Stomach (tissue), 9 donors: ENCODE results near the gene STIM1. TPM values are rescaled to one million over a fixed set of nuclear protein-coding genes. Genes with fewer than 3 reads are reported as not detected.

Experiments used
- DNase-seq, 2 donors: peaks; one replicate each; pipeline versions ENCODE4 v3.0.0 to v3.0.0-alpha.2; 2013 to 2019
- H3K27ac ChIP-seq, 5 donors: fragments of 200-600 bp in 4 of 5; sonication (generic) in 4 of 5; one replicate each; pipeline ENCODE4 v1.5.1; 2013 to 2019; ENCODE audit warnings: mild to moderate bottlenecking in 1 of 5, moderate library complexity in 1 of 5
- H3K27me3 ChIP-seq, 3 donors: fragments of 200-600 bp; sonication (generic); one replicate each; pipeline ENCODE4 v1.5.1; 2017 to 2019; ENCODE audit warnings: mixed run types in 1 of 3
- H3K36me3 ChIP-seq, 4 donors: fragments of 200-600 bp; sonication (generic); 1 replicate in 3 of 4; 2 replicates in 1 of 4; pipeline ENCODE4 v1.5.1; 2016 to 2019
- H3K4me1 ChIP-seq, 4 donors: fragments of 200-600 bp; sonication (generic); one replicate each; pipeline ENCODE4 v1.5.1; 2016 to 2019
- H3K4me3 ChIP-seq, 4 donors: fragments of 200-600 bp; sonication (generic) in 3 of 4; one replicate each; pipeline ENCODE4 v1.5.1; 2016 to 2019; ENCODE audit warnings: mild to moderate bottlenecking in 1 of 4
- H3K9me3 ChIP-seq, 4 donors: fragments of 200-600 bp; sonication (generic); one replicate each; pipeline ENCODE4 v1.5.1; 2016 to 2019
- CTCF ChIP-seq, 7 experiments: fragments of 450-650 bp in 4 of 7; fragments of 200-600 bp in 3 of 7; sonication (generic) in 3 of 7; IDR thresholded peaks; one replicate each; pipeline ENCODE4 v1.5.1; 2016 to 2019; ENCODE audit warnings: antibody characterized with exemption in 7 of 7, control low read depth in 2 of 7, mild to moderate bottlenecking in 1 of 7
- EP300 ChIP-seq: sonication (generic); formaldehyde crosslinking; IDR thresholded peaks from one replicate; pipeline ENCODE4 v1.6.1; 2017; ENCODE audit warnings: antibody characterized with exemption
- POLR2A ChIP-seq, 4 donors: fragments of 450-650 bp; IDR thresholded peaks; one replicate each; pipeline ENCODE4 v1.6.1; 2016; ENCODE audit warnings: antibody characterized with exemption in 4 of 4, control low read depth in 2 of 4, mild to moderate bottlenecking in 1 of 4, moderate library complexity in 1 of 4
- POLR2AphosphoS5 ChIP-seq, 3 donors: sonication (generic); formaldehyde crosslinking; IDR thresholded peaks; one replicate each; pipeline ENCODE4 v1.6.1; 2016; ENCODE audit warnings: antibody characterized with exemption in 3 of 3
- WGBS, 5 donors: extraction: QIAGEN DNeasy Blood & Tissue Kit in 3 of 5; methylation state at CpG; one replicate each; pipeline versions ENCODE4 v1.1.5 to v1.1.7; 2013 to 2018; 5-methylcytosine and 5-hydroxymethylcytosine counted together
- intact Hi-C: fragments of 100-400 bp; cut with DNase I; formaldehyde crosslinking; loops from one replicate; pipeline ENCODE4 v1.15.1; 2023; ENCODE audit warnings: low total_unique reads
- polyA plus RNA-seq, 3 donors: library from polyadenylated mRNA; stranded (reverse); fragments of 200-250 nt; gene quantifications; one replicate each; pipeline ENCODE4 v1.2.3, GENCODE V29; 2013
- total RNA-seq, 5 donors: library from RNA; depleted of rRNA; stranded (reverse); fragments of >200 nt; gene quantifications; one replicate each; pipeline versions ENCODE4 v1.1.0 to v1.2.3, GENCODE V29; 2014 to 2016
- donor health status: healthy with polysubstance abuse.
- donor health status: Bipolar disorder and iron deficiency.
- donor health status: healthy.

The STIM1 gene
- total and polyA plus RNA-seq, 8 donors = 8.7 to 70.7 (median 34.3) TPM

GRCh38 chr11:3907590-3907989 lies 52.1 kb downstream of the STIM1 start:
- 66 to 79% (median 72%) methylated on average over 2 of the region's 2 CpGs for WGBS, 5 donors
- H3K4me3 ChIP-seq = no peak overlapping the region
- H3K4me1 ChIP-seq = peaks cover 30 to 66% (median 46%) of the 10 kb centered on the region in 4 donors
- no peaks in the 10 kb centered on the region for H3K9me3 ChIP-seq
- H3K27me3 ChIP-seq = no peaks in the 10 kb centered on the region
- H3K27ac ChIP-seq = no peak overlapping the region
- intact Hi-C loops = no loop called here
- no peak for TF ChIP-seq EP300
- no peak for TF ChIP-seq POLR2AphosphoS5 (IDR thresholded peaks at IDR 0.05)
- TF ChIP-seq POLR2A (IDR thresholded peaks at IDR 0.05) = no peak
- DNase-seq = no peak
- no peaks in the 10 kb centered on the region for H3K36me3 ChIP-seq

GRCh38 chr11:3909901-3910300 lies 54.4 kb downstream of the STIM1 start:
- intact Hi-C loops = no loop called here
- Histone ChIP-seq H3K27me3 (no peaks in the 10 kb centered on the region), H3K9me3 (no peaks in the 10 kb centered on the region), H3K4me3 (no peak overlapping the region), H3K4me1 (peaks cover 9 to 43% (median 26%) of the 10 kb centered on the region in 4 donors), H3K27ac (no peak overlapping the region), H3K36me3 (no peaks in the 10 kb centered on the region)
- TF ChIP-seq EP300 (no peak), POLR2A (IDR thresholded peaks at IDR 0.05) (no peak), POLR2AphosphoS5 (IDR thresholded peaks at IDR 0.05) (no peak), CTCF (IDR thresholded peaks at IDR 0.05) (no peak)
- 45 to 62% (median 49%) methylated on average over 3 of the region's 3 CpGs for WGBS, 5 donors
- no peak for DNase-seq

- Histone ChIP-seq H3K36me3 (no peaks in the 10 kb centered on the region), H3K4me1 (peaks cover 6 to 41% (median 18%) of the 10 kb centered on the region in 4 donors), H3K27ac (no peak overlapping the region), H3K4me3 (no peak overlapping the region), H3K9me3 (no peaks in the 10 kb centered on the region), H3K27me3 (no peaks in the 10 kb centered on the region)
- TF ChIP-seq POLR2AphosphoS5 (IDR thresholded peaks at IDR 0.05) (no peak), EP300 (no peak), CTCF (IDR thresholded peaks at IDR 0.05) (no peak), POLR2A (IDR thresholded peaks at IDR 0.05) (no peak)
- intact Hi-C loops = no loop called here
- 93 to 99% (median 96%) methylated on average over 3 of the region's 3 CpGs for WGBS, 5 donors
- no peak for DNase-seq
These were observed 56.5 kb downstream of the STIM1 start for GRCh38 chr11:3911908-3912505.

GRCh38 chr11:3913921-3914320 lies 58.5 kb downstream of the STIM1 start:
- Histone ChIP-seq H3K36me3 (no peaks in the 10 kb centered on the region), H3K4me1 (peaks cover 0 to 36% (median 14%) of the 10 kb centered on the region in 4 donors), H3K27me3 (no peaks in the 10 kb centered on the region), H3K27ac (peak overlapping the region in 1 of 5 donors; percentile 7), H3K9me3 (no peaks in the 10 kb centered on the region), H3K4me3 (no peak overlapping the region)
- intact Hi-C loops = no loop called here
- no peak for TF ChIP-seq POLR2AphosphoS5 (IDR thresholded peaks at IDR 0.05)
- no peak for TF ChIP-seq POLR2A (IDR thresholded peaks at IDR 0.05)
- no peak for TF ChIP-seq CTCF (IDR thresholded peaks at IDR 0.05)
- no peak for TF ChIP-seq EP300
- no peak for DNase-seq
- WGBS, 5 donors = 88 to 90% (median 89%) methylated on average over 5 of the region's 5 CpGs

GRCh38 chr11:3914805-3915204 lies 59.3 kb downstream of the STIM1 start:
- intact Hi-C loops = no loop called here
- 5 to 17% (median 15%) methylated on average over 1 of the region's 1 CpG for WGBS, 5 donors
- Histone ChIP-seq H3K27ac (no peak overlapping the region), H3K36me3 (no peaks in the 10 kb centered on the region), H3K9me3 (no peaks in the 10 kb centered on the region), H3K4me3 (no peak overlapping the region), H3K4me1 (peaks cover 0 to 38% (median 21%) of the 10 kb centered on the region in 4 donors), H3K27me3 (no peaks in the 10 kb centered on the region)
- no peak for TF ChIP-seq POLR2AphosphoS5 (IDR thresholded peaks at IDR 0.05)
- TF ChIP-seq CTCF (IDR thresholded peaks at IDR 0.05) = no peak
- no peak for TF ChIP-seq EP300
- TF ChIP-seq POLR2A (IDR thresholded peaks at IDR 0.05) = no peak
- DNase-seq = no peak
